ENCODE data around the gene SPATA16. TPM values are rescaled to one million over a fixed set of nuclear protein-coding genes. Genes with fewer than 3 reads are reported as not detected.
"Not testable (repeated sequence)": the region's sequence is repeated elsewhere in the genome, so short reads cannot be mapped to it uniquely, and the experiment has no call there.

SPATA16 gene
- total RNA-seq, 2 donors from 2014 or later = not detected

DNA sequence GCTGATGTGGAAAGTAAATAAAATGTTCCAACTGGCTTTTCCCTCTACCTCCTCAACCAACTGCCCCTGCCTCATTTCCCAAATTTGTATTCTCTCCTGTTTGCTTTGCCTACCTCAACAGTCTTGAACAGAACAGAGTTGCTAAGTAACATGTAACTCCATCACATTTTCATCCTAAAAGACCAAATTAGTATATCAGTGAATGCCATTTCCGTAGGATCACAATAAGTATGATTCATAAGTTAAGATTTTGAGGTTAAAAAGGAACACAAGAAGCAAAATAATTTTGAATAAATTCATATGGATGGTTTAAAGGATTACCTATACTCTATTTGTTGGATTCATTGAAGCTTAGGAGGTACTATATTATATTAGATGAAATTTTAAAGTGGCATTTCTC, 235.6 kb downstream of the SPATA16 start:
- no peaks in the 10 kb centered on the region for H3K27me3 Mint-ChIP-seq
- H3K4me3 Mint-ChIP-seq = no peak overlapping the region
- H3K4me1 Mint-ChIP-seq (ENCODE audit: low read depth in 2 of 2) = no peaks in the 10 kb centered on the region
- no peak overlapping the region for H3K27ac Mint-ChIP-seq
- ATAC-seq (no peak), DNase-seq (ENCODE audit: low spot score) (no peak)
- H3K36me3 Mint-ChIP-seq = no peaks in the 10 kb centered on the region
- H3K9me3 Mint-ChIP-seq = peaks cover under 1% of the 10 kb centered on the region

DNA sequence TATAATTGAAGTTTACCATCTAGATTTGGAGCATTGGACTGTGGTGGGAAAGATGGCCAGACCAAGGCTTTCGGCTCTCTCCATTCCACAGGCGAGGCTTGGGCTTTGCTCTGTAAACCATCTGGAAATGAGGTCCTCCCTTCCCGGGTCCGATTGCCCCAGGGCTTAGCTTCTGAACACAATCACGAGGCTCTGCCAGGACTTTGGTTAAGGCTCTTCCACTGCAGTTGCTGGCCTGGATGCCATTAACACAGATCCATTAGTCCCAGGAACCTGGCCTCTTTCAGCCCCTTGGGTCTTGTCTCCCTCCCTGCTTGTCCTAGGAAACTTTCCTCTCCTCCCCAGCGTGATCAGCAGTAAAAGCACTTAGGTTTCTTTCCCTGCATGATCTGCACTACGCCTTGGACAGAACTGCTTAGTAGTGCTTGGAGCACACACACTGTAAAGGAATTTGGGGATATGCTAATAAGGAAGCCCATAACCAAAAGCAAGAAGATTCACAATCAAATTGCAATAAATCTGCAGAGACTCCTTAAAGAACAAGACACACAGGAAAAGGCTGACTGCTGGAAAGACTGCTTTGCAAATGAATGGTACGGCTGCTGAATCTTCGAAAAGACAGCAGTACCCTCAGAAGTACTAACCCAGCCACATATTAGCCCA, 236.2 kb downstream of the SPATA16 start:
- no peak overlapping the region for H3K27ac Mint-ChIP-seq
- DNase-seq (ENCODE audit: low spot score) (no peak), ATAC-seq (no peak)
- H3K36me3 Mint-ChIP-seq = no peaks in the 10 kb centered on the region
- H3K27me3 Mint-ChIP-seq = peaks cover 0 to 2% of the 10 kb centered on the region in 2 donors
- H3K4me3 Mint-ChIP-seq = no peak overlapping the region
- no peaks in the 10 kb centered on the region for H3K9me3 Mint-ChIP-seq
- no peaks in the 10 kb centered on the region for H3K4me1 Mint-ChIP-seq (ENCODE audit: low read depth in 2 of 2)

DNA sequence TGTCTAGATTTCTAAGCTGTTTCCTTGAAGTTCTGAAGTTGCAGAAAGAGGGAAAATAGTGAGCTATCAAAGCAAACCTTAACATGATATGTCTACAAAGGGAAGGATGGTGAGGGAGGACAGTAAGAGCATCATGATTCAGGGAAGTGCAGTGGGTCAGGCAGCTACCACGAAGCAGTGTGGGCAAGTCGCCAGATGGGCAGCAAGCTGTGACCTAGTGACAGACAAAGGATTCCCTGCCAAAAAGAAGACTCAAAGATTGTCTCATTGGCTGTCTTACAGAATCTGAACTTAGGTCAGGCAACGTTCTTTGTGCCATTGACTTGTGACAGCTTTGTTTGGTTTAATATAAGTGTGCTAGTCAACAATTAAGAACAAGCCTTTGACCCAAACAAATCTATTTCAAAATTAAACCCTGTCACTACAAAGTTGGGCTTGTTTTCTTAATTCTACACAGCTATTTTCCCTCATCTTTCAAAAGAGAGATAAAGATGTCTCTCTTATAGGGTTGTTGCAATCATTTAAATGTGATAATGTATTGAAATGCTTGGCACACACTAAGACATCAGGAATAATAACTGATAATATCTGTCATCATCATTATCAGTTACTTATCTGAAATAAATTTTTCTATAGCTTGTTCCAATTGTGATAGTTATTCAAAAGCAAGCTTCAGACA, 237.3 kb downstream of the SPATA16 start:
- ATAC-seq = no peak

DNA sequence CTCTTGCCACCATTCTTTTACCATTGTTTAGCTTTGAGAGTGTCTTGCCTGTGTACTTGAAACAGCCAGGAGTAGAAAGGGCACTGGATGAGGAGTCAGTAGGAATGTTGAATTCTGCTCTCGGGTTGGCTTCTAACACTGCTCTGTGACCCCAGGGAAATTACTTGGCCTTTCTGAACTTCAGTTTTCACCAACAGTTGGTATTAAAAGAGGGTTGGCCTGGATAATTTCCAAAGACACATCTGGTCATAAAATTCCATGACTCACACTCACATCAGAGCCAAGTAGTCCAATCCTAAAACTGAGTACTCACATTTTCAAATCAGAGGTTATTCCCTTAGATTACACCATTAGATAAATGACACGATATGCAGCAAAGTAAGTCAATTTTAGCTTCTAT, 248.9 kb downstream of the SPATA16 start:
- H3K36me3 Mint-ChIP-seq = no peaks in the 10 kb centered on the region
- H3K9me3 Mint-ChIP-seq = no peaks in the 10 kb centered on the region
- H3K4me3 Mint-ChIP-seq = no peak overlapping the region
- no peak overlapping the region for H3K27ac Mint-ChIP-seq
- DNase-seq (ENCODE audit: low spot score) (no peak), ATAC-seq (no peak)
- peaks cover 0 to 6% of the 10 kb centered on the region in 2 donors for H3K27me3 Mint-ChIP-seq
- H3K4me1 Mint-ChIP-seq (ENCODE audit: low read depth in 2 of 2) = no peaks in the 10 kb centered on the region

More for the DNA sequence above, 237.3 kb downstream of the SPATA16 start:
- Mint-ChIP-seq H3K36me3 (no peaks in the 10 kb centered on the region), H3K9me3 (no peaks in the 10 kb centered on the region), H3K4me3 (no peak overlapping the region), H3K4me1 (ENCODE audit: low read depth in 2 of 2) (no peaks in the 10 kb centered on the region), H3K27ac (no peak overlapping the region), H3K27me3 (peaks cover 0 to 7% of the 10 kb centered on the region in 2 donors)
- no peak for DNase-seq (ENCODE audit: low spot score)

DNA sequence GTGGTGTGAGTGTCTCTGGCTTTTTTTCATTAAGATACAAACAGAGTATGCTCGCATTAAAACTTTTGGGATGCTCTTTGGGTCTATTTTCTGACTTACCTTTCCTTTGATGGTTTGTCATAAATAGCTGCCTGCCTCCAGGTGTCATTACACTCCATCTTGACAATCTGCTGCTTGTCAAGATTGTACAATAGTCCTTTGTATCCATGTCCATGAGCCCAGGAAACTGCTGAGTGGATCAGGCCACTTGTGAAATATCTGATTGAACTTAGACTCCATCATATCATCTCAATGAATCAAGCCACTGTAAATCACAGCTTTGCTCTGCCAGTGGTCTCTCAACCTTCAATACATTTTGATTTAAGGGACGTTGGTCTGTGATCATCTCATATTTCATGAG, 255.3 kb downstream of the SPATA16 start:
- H3K9me3 Mint-ChIP-seq = no peaks in the 10 kb centered on the region
- H3K27ac Mint-ChIP-seq = no peak overlapping the region
- no peak overlapping the region for H3K4me3 Mint-ChIP-seq
- DNase-seq (ENCODE audit: low spot score) (no peak), ATAC-seq (no peak)
- no peaks in the 10 kb centered on the region for H3K36me3 Mint-ChIP-seq
- H3K4me1 Mint-ChIP-seq (ENCODE audit: low read depth in 2 of 2) = no peaks in the 10 kb centered on the region
- no peaks in the 10 kb centered on the region for H3K27me3 Mint-ChIP-seq

DNA sequence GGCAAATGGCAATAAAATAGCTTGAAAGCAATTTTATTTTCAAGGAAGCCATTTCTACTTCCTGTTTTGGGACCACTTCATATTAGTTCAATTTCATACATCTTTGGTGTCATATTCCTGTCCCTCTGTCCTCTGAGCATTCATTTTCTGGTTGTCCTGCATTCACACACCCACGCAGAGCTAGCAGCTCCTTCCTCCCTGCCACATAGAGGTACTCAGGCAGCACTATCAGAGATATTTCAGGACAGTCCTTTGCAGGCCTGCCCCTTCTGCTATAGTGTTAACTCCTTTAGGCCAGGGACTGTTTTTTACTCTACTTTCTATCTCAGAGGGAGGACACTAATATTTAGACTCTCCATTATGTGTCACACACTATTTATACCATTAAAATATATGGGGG, 258.5 kb downstream of the SPATA16 start:
- Mint-ChIP-seq H3K27ac (no peak overlapping the region), H3K9me3 (peaks cover 4% of the 10 kb centered on the region), H3K27me3 (peaks cover 3 to 8% of the 10 kb centered on the region in 2 donors), H3K36me3 (no peaks in the 10 kb centered on the region), H3K4me3 (no peak overlapping the region), H3K4me1 (ENCODE audit: low read depth in 2 of 2) (no peaks in the 10 kb centered on the region)
- no peak for ATAC-seq
- no peak for DNase-seq (ENCODE audit: low spot score)

DNA sequence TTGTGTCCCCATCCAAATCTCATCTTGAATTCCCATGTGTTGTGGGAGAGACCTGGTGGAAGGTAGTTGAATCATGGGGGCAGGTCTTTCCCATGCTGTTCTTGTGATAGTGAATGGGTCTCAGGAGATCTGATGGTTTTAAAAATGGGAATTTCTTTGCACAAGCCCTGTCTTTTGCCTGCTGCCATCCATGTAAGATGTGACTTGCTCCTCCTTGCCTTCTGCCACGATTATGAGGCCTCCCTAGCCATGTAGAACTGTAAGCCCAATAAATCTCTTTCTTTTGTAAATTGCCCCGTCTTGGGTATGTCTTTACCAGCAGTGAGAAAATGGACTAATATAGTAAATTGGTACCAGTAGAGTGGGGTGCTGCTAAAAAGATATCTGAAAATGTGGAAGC, 261.7 kb downstream of the SPATA16 start:
- ATAC-seq; H3K27ac Mint-ChIP-seq; H3K4me1 Mint-ChIP-seq (ENCODE audit: low read depth in 2 of 2); H3K9me3 Mint-ChIP-seq; DNase-seq (ENCODE audit: low spot score); H3K4me3 Mint-ChIP-seq; H3K36me3 Mint-ChIP-seq: not testable (repeated sequence)
- peaks cover 3 to 20% of the 10 kb centered on the region in 2 donors for H3K27me3 Mint-ChIP-seq

DNA sequence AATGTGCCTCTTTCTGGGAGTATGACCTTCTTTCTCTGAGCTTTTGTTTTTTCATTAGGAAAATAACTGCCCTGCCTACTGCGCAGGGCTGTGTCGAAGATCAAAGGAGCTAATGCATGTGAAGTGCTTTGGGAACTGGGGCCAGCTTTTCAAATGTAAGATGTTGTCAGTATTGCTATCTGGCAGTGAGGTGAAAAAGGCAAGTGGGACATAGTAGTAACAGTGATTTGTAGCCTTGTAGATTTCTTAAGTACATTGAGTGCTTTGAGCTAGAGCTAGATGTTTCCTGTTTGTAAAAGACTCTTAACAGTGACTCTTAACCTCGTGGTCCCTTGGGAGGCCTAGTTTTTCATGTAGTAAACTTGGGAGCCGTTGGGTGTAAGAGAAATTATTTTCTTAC, 264.0 kb downstream of the SPATA16 start:
- no peak for DNase-seq (ENCODE audit: low spot score)
- Mint-ChIP-seq H3K4me3 (no peak overlapping the region), H3K9me3 (peaks cover 4% of the 10 kb centered on the region), H3K27ac (no peak overlapping the region), H3K36me3 (no peaks in the 10 kb centered on the region), H3K27me3 (peaks cover 3 to 20% of the 10 kb centered on the region in 2 donors), H3K4me1 (ENCODE audit: low read depth in 2 of 2) (no peaks in the 10 kb centered on the region)
- ATAC-seq = no peak

DNA sequence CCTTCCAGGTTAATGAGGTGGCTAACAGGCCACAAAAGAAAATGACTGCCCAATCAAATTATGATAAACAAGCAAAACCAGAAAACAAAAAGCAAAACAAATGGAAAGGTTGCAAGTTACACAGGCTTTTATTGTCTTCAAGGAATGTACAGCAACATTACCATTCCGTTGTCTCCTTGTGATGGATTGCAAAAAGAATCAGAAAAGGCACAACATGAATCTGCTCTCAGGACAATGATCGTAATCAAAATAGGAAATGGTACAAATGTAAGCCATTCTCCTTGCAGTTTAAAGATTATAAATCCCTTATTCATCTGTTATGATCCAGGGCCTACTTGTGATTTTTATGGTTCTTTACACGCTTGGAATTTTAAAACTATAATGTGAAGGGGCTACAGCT, 264.7 kb downstream of the SPATA16 start:
- no peak for ATAC-seq
- no peaks in the 10 kb centered on the region for H3K4me1 Mint-ChIP-seq (ENCODE audit: low read depth in 2 of 2)
- DNase-seq (ENCODE audit: low spot score) = no peak
- no peaks in the 10 kb centered on the region for H3K36me3 Mint-ChIP-seq
- peaks cover 3 to 20% of the 10 kb centered on the region in 2 donors for H3K27me3 Mint-ChIP-seq
- H3K4me3 Mint-ChIP-seq = no peak overlapping the region
- H3K27ac Mint-ChIP-seq = no peak overlapping the region
- peaks cover 4% of the 10 kb centered on the region for H3K9me3 Mint-ChIP-seq

DNA sequence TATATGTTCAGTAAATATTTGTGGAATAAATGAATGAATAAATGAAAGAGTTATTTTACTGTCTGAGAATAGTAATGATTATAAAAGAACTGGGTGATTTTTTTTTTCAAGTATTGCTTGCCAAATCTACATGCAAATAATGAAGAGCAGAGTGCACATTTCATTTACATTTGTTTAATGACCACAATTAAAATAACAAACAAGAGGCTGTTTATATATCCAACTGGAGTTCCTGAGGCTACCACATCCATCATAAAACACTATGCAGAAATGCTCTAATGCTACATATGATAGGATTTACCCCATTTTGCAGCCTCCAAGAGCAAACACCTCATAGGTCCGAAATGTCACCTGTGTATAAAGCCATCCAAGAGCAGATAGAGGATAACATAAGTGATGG, 266.0 kb downstream of the SPATA16 start:
- H3K4me3 Mint-ChIP-seq = no peak overlapping the region
- DNase-seq (ENCODE audit: low spot score) (no peak), ATAC-seq (no peak)
- no peaks in the 10 kb centered on the region for H3K4me1 Mint-ChIP-seq (ENCODE audit: low read depth in 2 of 2)
- peaks cover 4% of the 10 kb centered on the region for H3K9me3 Mint-ChIP-seq
- no peaks in the 10 kb centered on the region for H3K36me3 Mint-ChIP-seq
- peaks cover 3 to 20% of the 10 kb centered on the region in 2 donors for H3K27me3 Mint-ChIP-seq
- H3K27ac Mint-ChIP-seq = no peak overlapping the region

DNA sequence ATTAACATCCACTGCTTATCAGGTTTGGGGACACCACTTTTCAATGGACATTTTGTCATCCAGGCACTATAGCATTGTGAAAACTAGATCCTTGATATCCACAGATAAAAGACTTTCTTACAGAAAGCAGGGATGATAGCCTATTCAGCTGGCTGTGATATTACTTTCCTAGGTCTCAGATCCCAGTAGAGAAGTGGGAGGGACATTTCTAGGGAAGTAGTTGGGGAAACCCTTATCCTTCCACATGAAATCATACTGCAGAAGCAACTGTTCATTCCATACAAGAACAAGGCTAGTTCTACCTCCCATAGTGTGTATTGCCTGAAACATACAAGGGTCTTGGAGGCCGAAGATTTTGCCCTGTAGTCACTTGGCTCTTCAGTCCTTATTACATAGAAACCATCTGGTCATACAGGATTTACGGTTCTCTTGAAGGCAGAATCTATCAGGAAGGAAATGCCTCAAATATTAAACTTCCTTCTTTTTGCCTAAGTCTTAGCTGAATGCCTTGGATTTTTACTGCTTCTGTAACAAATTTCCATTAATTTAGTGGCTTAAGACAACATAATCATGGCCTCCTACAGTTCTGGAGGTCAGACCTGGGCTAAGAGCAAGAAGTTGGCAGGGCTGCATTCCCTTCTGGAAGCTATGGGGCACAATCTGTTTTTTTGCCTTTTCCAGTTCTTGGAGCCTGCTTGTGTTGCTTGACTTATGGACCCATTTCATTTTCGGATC, 271.1 kb downstream of the SPATA16 start:
- no peaks in the 10 kb centered on the region for H3K9me3 Mint-ChIP-seq
- no peaks in the 10 kb centered on the region for H3K36me3 Mint-ChIP-seq
- peaks cover 8 to 11% of the 10 kb centered on the region in 2 donors for H3K27me3 Mint-ChIP-seq
- H3K4me1 Mint-ChIP-seq (ENCODE audit: low read depth in 2 of 2) = peaks cover 0 to 5% of the 10 kb centered on the region in 2 donors
- no peak overlapping the region for H3K4me3 Mint-ChIP-seq
- ATAC-seq (no peak), DNase-seq (ENCODE audit: low spot score) (no peak)
- H3K27ac Mint-ChIP-seq = no peak overlapping the region

DNA sequence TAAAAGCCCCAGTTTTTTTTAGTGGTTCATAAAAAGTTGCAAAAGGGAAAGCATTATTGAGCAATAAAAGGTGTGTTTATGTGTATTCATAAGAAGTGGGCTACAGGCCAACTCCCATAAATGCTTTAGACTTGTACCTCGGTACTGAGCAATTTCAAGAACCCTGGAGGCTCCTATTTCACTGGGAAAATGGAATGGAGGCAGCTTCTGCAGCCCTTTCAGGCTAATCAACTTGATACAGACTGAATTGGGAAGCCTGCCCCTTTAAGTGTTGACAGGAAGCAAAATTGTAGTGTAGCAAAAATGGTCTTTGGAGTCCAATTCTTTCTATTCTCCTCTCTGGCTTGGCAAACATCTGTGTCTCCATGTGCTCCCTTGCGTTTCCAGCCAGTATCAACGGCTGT, 271.7 kb downstream of the SPATA16 start:
- ATAC-seq (no peak), DNase-seq (ENCODE audit: low spot score) (no peak)
- Mint-ChIP-seq H3K27ac (no peak overlapping the region), H3K4me1 (ENCODE audit: low read depth in 2 of 2) (peaks cover 0 to 5% of the 10 kb centered on the region in 2 donors), H3K9me3 (no peaks in the 10 kb centered on the region), H3K4me3 (no peak overlapping the region), H3K36me3 (no peaks in the 10 kb centered on the region), H3K27me3 (peaks cover 7 to 8% of the 10 kb centered on the region in 2 donors)

DNA sequence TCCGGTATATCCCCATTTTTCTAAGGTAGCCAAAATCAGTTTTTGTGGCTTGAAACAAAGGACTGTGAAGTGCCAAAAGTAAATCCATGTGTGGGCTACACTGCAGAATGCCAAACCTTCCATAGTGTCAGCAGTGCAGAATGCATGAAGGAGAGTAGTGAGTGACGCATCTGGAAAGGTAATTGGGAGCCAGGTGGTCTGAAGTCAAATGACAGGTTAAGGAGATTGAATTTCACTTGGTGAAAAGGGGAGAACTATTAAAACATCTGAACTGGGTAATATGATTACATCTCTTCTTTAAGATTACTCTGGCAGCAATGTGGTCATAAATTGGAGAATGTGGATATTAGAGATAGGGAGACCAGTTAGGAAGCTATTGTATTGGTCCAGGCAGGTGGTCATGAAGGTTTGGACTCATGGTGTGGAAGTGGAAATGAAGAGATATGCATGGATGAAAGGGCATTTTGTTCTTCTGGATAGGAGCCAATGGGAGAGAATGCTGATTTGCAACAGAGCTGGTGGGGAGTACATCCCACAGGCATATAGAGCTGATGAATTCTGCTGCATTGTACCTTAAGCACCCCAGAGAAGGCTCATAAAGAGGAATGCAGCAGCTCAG, 272.3 kb downstream of the SPATA16 start:
- ATAC-seq = no peak
- Mint-ChIP-seq H3K4me1 (ENCODE audit: low read depth in 2 of 2) (peaks cover 0 to 5% of the 10 kb centered on the region in 2 donors), H3K4me3 (no peak overlapping the region), H3K27me3 (peaks cover 7 to 8% of the 10 kb centered on the region in 2 donors), H3K36me3 (no peaks in the 10 kb centered on the region), H3K9me3 (no peaks in the 10 kb centered on the region), H3K27ac (no peak overlapping the region)
- DNase-seq (ENCODE audit: low spot score) = no peak
